ENCODE measurements around the gene RASGEF1B.

Gene RASGEF1B

DNA sequence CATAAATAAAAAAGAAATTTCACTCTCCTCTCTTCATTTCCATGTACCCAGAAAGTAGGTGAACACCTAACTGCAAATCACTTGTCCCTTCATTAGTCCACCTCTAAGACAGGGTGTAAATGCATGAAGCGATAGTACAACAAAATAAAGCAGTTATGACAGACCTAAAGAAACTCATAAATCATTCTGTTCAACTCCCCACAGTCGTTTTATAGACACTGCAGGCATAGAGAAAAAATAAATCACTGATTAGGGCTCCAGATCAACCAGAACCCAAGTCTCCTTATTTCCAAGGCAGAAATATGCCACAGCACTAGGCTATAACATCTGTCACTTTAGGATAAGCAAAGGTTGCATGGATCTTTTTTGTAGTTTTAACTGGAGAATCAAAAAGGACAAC, 3.0 kb downstream of the RASGEF1B start:
- no peak overlapping the region for H3K4me3 ChIP-seq (ENCODE audit: low read length)
- H2AFZ ChIP-seq (ENCODE audit: low read depth, low read length), result no peak overlapping the region
- peaks cover 26% of the 10 kb centered on the region for H3K27me3 ChIP-seq (ENCODE audit: insufficient read depth, low read length)
- H3K4me1 ChIP-seq (ENCODE audit: insufficient read depth, low read length), result peaks cover 2% of the 10 kb centered on the region
- H3K9me3 ChIP-seq (ENCODE audit: low read length), result no peaks in the 10 kb centered on the region
- H3K36me3 ChIP-seq (ENCODE audit: insufficient read depth, low read length), result no peaks in the 10 kb centered on the region

DNA sequence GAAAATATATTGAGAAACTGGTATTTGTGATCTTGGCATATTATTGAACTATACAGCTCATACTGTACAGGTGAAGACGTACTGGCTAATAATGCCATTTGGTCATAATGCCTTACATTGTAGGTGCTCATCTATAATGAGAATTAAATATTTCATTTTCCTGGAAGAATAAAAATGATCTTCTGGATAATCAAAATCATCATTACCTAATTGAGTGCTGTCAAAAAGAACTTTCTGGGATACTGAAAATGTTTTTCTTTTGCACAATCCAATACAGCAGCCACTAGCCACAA, 4.1 kb downstream of the RASGEF1B start:
- Histone ChIP-seq H3K9me3 (ENCODE audit: low read length) (no peaks in the 10 kb centered on the region), H3K4me3 (ENCODE audit: low read length) (no peak overlapping the region), H2AFZ (ENCODE audit: low read depth, low read length) (no peak overlapping the region), H3K4me1 (ENCODE audit: insufficient read depth, low read length) (peaks cover 2% of the 10 kb centered on the region), H3K27me3 (ENCODE audit: insufficient read depth, low read length) (peaks cover 26% of the 10 kb centered on the region), H3K36me3 (ENCODE audit: insufficient read depth, low read length) (no peaks in the 10 kb centered on the region)

DNA sequence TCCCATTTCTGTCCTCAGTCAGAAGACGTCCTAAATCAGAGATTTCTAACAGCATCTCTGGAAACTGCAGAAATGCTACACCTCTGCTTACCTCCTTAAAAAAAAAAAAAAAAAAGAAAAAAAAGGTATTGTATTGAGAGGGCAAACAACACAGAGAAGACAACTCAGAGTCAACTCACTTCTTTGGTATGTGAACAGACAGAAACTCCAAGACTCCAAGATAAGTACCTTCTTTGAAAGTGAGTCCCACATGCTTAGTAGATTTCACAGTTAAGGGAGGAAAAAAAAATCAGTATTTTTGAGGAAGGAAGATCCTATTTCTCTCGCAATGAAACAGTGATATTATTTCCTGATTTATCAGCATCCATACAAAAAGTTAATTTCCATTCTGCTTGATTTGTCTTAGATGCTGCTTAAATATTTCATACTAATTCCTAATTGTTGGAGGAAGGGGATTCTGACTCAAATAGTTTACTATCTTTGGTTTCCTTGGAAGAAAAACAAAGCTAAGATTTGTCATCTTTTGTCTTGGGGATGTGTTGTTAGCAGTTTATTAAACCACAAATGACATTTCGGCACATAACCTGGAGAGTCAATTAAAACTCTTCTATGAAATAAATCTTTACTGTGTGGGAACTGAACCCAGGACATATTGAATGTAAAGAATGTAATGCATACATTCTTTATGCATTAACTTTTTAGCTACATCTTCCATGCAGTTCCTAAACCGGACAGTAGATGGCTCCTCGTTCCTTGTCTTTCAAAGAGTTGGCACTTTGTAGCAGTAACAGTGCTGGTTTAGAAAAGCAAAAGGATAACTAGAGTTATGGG, 4.7 kb downstream of the RASGEF1B start:
- no peaks in the 10 kb centered on the region for H3K36me3 ChIP-seq (ENCODE audit: insufficient read depth, low read length)
- no peaks in the 10 kb centered on the region for H3K9me3 ChIP-seq (ENCODE audit: low read length)
- no peak overlapping the region for H3K4me3 ChIP-seq (ENCODE audit: low read length)
- peaks cover 22% of the 10 kb centered on the region for H3K27me3 ChIP-seq (ENCODE audit: insufficient read depth, low read length)
- peaks cover 2% of the 10 kb centered on the region for H3K4me1 ChIP-seq (ENCODE audit: insufficient read depth, low read length)
- H2AFZ ChIP-seq (ENCODE audit: low read depth, low read length), result no peak overlapping the region

DNA sequence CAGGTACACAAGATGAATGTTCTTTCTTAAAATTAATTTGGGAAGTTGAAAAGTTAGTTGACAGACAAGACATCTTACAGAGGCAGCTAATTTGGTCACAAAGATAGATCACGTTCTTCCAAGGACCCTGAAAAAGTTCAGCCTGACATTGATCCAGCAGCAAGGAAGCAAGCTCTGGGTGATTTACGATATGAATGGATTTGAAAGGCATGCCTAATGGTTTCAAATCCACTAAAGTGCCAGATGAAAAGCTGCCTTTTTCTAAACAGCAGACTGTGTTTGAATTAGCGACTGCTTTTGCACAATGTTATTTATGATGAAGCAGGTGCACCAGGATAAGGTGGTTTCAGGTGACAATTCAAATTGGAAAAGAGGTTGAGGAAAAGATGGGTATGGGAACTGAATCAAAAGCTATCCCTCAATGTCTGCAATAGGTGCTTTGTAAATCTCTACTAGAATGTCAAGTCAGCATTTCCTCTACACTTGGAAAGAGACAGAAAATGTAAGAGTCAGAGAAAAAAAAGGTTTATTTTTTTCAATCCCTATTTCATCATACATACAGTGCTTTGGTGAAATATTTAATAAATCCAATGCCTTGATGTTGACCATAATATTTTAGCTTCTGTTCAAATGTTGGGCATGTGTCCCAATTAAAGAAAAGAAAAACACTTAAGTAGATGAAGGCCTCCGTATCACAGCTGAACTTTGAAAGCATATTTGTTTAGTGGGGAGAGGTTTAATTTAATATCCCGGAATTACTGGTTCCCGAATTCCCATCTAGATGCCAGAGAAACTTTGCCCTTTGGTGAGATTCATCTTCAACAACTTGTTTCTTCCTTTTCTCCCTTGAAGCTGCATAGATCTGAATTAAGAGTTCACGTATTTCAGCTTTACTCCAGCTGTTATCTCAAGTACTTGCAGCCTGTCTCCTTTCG, 6.0 kb downstream of the RASGEF1B start:
- peaks cover 1% of the 10 kb centered on the region for H3K4me1 ChIP-seq (ENCODE audit: insufficient read depth, low read length)
- H3K27me3 ChIP-seq (ENCODE audit: insufficient read depth, low read length), result peaks cover 13% of the 10 kb centered on the region
- H3K4me3 ChIP-seq (ENCODE audit: low read length), result no peak overlapping the region
- no peaks in the 10 kb centered on the region for H3K9me3 ChIP-seq (ENCODE audit: low read length)
- no peak overlapping the region for H2AFZ ChIP-seq (ENCODE audit: low read depth, low read length)
- H3K36me3 ChIP-seq (ENCODE audit: insufficient read depth, low read length), result no peaks in the 10 kb centered on the region

DNA sequence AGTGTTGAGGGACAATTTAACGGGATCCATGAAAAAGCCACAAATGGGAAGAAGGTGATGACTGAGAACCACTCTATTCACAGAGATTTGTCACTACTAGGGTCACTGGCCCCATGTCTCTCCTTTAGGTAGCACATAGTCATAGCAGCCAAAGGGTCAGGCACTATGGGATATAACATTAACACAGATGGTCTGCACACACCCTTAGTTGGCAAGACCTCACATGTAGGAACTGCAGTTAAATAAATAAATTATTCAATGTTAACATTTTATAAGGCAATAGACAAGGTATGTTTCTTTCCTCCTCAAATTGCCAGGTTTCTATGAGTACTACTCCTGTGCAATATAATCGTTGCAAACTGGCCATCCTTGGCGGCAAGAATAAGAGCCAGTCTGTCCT, 10.9 kb downstream of the RASGEF1B start:
- no peaks in the 10 kb centered on the region for H3K36me3 ChIP-seq (ENCODE audit: insufficient read depth, low read length)
- no peaks in the 10 kb centered on the region for H3K27me3 ChIP-seq (ENCODE audit: insufficient read depth, low read length)
- H2AFZ ChIP-seq (ENCODE audit: low read depth, low read length), result no peak overlapping the region
- H3K4me1 ChIP-seq (ENCODE audit: insufficient read depth, low read length), result no peaks in the 10 kb centered on the region
- H3K9me3 ChIP-seq (ENCODE audit: low read length), result no peaks in the 10 kb centered on the region
- H3K4me3 ChIP-seq (ENCODE audit: low read length), result no peak overlapping the region

DNA sequence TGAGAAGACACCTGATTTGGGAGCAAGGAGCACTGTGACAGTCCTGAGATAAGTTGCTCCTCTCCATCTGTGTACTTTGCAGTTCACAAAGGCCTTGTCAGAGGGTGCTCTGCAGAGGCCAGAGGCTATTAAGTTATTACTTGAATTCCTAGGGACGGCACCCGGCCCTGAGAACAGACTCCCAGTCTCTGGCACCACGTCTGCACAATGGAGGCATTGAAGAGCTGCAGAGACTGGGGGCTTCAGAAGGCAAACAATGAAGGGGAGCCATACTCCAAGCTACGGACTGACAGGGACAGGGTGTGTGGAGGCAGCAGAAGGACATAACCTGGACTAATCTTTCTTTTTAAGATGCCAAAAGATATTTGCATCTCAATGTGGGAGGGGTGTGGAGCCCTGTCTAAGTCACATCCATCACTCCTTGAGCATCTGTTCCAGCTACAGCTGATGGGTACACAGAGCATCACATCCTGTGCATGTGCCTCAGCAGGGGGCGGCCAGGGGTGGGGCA, 11.5 kb downstream of the RASGEF1B start:
- H3K9me3 ChIP-seq (ENCODE audit: low read length), result no peaks in the 10 kb centered on the region
- no peak overlapping the region for H2AFZ ChIP-seq (ENCODE audit: low read depth, low read length)
- H3K4me3 ChIP-seq (ENCODE audit: low read length), result no peak overlapping the region
- no peaks in the 10 kb centered on the region for H3K4me1 ChIP-seq (ENCODE audit: insufficient read depth, low read length)
- no peaks in the 10 kb centered on the region for H3K36me3 ChIP-seq (ENCODE audit: insufficient read depth, low read length)
- no peaks in the 10 kb centered on the region for H3K27me3 ChIP-seq (ENCODE audit: insufficient read depth, low read length)

DNA sequence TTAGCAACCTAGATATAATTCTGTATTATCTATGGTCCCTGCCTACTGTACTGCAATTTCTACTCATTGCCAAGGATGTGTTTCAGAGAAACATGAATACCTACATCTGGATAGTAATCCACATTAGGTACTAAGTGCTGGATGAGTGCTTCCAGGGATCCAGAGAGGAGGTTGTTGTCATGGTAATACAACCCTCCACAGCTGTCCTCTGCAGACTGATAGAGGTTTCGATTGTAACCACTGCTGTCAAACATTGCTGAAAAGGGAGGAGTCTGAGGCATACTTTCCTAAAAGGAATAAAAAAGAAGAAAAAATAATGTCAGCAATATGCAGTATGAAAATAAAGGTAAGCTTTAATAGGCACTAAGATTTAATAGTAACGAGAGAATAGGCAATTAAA, 12.5 kb downstream of the RASGEF1B start:
- Histone ChIP-seq H2AFZ (ENCODE audit: low read depth, low read length) (no peak overlapping the region), H3K36me3 (ENCODE audit: insufficient read depth, low read length) (no peaks in the 10 kb centered on the region), H3K4me3 (ENCODE audit: low read length) (no peak overlapping the region), H3K9me3 (ENCODE audit: low read length) (no peaks in the 10 kb centered on the region), H3K27me3 (ENCODE audit: insufficient read depth, low read length) (no peaks in the 10 kb centered on the region), H3K4me1 (ENCODE audit: insufficient read depth, low read length) (no peaks in the 10 kb centered on the region)

DNA sequence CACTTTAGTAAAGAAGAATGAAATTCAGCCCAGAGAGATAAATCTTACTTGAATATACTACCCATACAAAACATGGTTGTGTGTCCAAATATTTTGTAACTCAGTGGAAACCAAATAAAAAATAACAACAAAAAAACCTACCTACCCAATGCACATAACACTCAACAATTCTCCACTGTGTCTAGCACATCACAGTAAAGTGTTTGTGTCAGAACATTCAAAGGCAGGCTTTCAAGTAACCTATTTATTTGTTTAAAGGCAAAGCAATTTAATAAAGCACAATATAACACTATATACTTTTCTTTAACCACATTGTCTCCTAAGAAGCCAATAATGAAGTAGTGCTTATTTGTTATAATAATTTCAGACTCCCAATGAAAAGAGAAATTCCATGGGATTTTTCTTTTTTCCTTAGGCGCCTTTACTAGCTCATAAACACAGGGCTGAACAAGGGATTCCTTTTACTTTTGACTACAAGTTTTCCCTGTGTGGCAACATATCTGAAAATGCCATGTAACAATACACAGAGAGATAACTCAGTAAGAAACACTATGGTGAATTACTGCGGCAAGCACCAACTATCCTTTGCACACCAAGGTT, 13.7 kb downstream of the RASGEF1B start:
- Histone ChIP-seq H3K9me3 (ENCODE audit: low read length) (no peaks in the 10 kb centered on the region), H3K36me3 (ENCODE audit: insufficient read depth, low read length) (no peaks in the 10 kb centered on the region), H3K4me3 (ENCODE audit: low read length) (no peak overlapping the region), H3K27me3 (ENCODE audit: insufficient read depth, low read length) (no peaks in the 10 kb centered on the region), H2AFZ (ENCODE audit: low read depth, low read length) (no peak overlapping the region), H3K4me1 (ENCODE audit: insufficient read depth, low read length) (no peaks in the 10 kb centered on the region)

DNA sequence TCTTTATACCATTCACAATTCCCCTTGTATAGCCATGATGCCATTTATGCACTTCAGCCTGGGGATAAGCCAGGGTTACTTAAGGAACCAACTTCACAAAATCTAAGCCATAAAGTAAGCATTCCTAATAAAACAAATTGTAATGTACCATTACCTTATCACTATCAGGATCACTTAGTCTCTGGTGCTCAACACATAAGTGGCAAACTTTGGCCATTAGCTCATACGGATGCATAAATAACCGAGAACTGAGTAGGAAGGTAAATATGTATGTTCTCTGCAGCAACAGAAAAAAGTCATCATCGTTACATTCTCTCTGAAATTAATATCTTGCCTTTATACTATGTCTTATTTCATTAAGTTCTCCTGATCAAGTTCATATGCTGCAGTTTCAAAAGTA, 14.4 kb downstream of the RASGEF1B start:
- Histone ChIP-seq H2AFZ (ENCODE audit: low read depth, low read length) (no peak overlapping the region), H3K27me3 (ENCODE audit: insufficient read depth, low read length) (no peaks in the 10 kb centered on the region), H3K9me3 (ENCODE audit: low read length) (no peaks in the 10 kb centered on the region), H3K36me3 (ENCODE audit: insufficient read depth, low read length) (no peaks in the 10 kb centered on the region), H3K4me1 (ENCODE audit: insufficient read depth, low read length) (no peaks in the 10 kb centered on the region), H3K4me3 (ENCODE audit: low read length) (no peak overlapping the region)

DNA sequence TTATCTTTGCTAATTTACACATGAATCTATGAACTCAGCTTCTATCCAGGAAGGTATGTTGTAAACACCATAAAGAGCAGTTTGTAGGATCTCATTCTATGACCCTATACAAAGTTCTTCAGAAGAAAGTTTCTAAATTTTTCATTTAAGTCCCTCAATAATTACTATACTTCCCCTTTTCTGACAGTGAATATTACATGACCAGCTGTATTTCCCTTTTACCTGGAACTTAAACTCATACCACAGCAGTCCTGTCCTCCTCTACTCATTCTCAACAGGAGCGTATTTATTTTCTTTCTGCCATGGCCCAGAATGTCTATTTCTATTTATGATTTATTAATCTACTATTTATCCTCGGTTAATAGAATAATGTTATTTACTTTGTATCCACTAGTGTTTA, 15.8 kb downstream of the RASGEF1B start:
- H3K9me3 ChIP-seq (ENCODE audit: low read length), result no peaks in the 10 kb centered on the region
- H3K36me3 ChIP-seq (ENCODE audit: insufficient read depth, low read length), result no peaks in the 10 kb centered on the region
- H3K27me3 ChIP-seq (ENCODE audit: insufficient read depth, low read length), result no peaks in the 10 kb centered on the region
- H3K4me1 ChIP-seq (ENCODE audit: insufficient read depth, low read length), result no peaks in the 10 kb centered on the region
- no peak overlapping the region for H3K4me3 ChIP-seq (ENCODE audit: low read length)
- H2AFZ ChIP-seq (ENCODE audit: low read depth, low read length), result no peak overlapping the region

DNA sequence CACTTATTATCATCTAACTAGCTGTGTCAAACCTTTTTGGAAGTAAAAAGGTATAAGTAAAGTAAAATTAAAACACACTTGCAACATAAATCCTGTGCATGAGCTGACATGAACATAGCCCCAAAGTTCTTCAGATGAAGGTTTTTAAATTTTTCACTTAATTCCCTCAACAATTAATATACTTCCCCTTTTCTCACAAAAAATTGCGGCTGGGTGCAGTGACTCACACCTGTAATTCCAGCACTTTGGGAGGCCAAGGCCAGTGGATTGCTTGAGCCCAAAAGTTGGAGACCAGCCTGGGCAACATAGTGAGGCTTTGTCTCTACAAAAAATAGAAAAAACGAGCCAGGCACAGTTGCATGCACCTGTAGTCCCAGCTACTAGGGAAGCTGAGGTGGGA, 16.8 kb downstream of the RASGEF1B start:
- Histone ChIP-seq H3K36me3 (ENCODE audit: insufficient read depth, low read length) (no peaks in the 10 kb centered on the region), H3K27me3 (ENCODE audit: insufficient read depth, low read length) (no peaks in the 10 kb centered on the region), H3K9me3 (ENCODE audit: low read length) (no peaks in the 10 kb centered on the region), H3K4me1 (ENCODE audit: insufficient read depth, low read length) (no peaks in the 10 kb centered on the region), H3K4me3 (ENCODE audit: low read length) (no peak overlapping the region), H2AFZ (ENCODE audit: low read depth, low read length) (no peak overlapping the region)

DNA sequence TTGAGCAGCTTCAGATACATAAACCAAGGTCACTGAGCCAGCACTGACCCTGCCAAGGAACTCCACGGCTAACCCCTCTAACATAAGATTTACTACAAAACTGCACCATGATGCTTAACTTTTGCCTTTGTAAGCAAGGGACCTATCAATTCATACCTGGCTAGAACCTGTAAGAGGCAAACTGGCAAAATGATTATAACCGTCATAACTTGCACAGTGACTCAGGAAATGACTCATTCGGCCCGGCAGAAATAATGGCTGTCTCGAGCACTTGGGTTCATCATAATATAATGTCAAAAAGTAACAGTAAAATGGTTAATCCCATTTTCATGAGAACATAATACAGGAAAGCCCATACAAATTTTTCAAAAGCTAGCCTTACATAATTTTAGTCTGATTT, 17.2 kb downstream of the RASGEF1B start:
- Histone ChIP-seq H3K36me3 (ENCODE audit: insufficient read depth, low read length) (no peaks in the 10 kb centered on the region), H3K27me3 (ENCODE audit: insufficient read depth, low read length) (no peaks in the 10 kb centered on the region), H3K4me3 (ENCODE audit: low read length) (no peak overlapping the region), H3K9me3 (ENCODE audit: low read length) (no peaks in the 10 kb centered on the region), H3K4me1 (ENCODE audit: insufficient read depth, low read length) (no peaks in the 10 kb centered on the region), H2AFZ (ENCODE audit: low read depth, low read length) (no peak overlapping the region)

DNA sequence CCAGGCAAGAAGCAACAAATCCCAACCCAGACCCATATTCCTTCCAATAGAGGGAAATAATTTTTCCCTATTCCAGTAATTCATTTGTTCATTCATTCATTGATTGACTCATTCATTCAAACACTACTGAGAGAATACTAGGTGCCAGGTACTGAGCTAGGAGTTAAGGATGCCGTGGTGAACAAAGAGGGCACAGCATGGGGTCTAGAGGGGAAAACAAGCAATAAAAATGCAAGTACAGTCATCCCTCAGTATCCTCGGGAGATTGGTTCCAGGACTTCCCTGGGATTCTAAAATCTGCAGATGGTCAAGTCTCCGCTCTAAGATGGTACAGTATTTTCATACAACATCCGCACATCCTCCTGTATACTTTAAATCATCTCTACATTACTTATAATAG, 18.7 kb downstream of the RASGEF1B start:
- Histone ChIP-seq H3K4me3 (ENCODE audit: low read length) (no peak overlapping the region), H3K9me3 (ENCODE audit: low read length) (no peaks in the 10 kb centered on the region), H3K27me3 (ENCODE audit: insufficient read depth, low read length) (no peaks in the 10 kb centered on the region), H3K4me1 (ENCODE audit: insufficient read depth, low read length) (no peaks in the 10 kb centered on the region), H3K36me3 (ENCODE audit: insufficient read depth, low read length) (no peaks in the 10 kb centered on the region), H2AFZ (ENCODE audit: low read depth, low read length) (no peak overlapping the region)

All from neuron (in vitro differentiated cells).